GM12891 (cell line): Measurements from ENCODE around the gene S100A2.

ENCODE experiments used
- DNase-seq: peaks from one replicate; pipeline ENCODE4 v3.0.0; 2011; ENCODE audit warnings: low spot score; ENCODE audit not compliant: insufficient read length
- FAIRE-seq: peaks from 2 replicates; lab custom pipeline; 2011; peaks lifted over from hg19 to GRCh38; lab: Jason Lieb, UNC
- PAX5 ChIP-seq: IDR thresholded peaks from 2 replicates; pipeline ENCODE4 v1.6.1; 2011; ENCODE audit warnings: low read length, moderate library complexity, mild to moderate bottlenecking; ENCODE audit not compliant: insufficient read depth, severe bottlenecking
- POLR2A ChIP-seq: IDR thresholded peaks from 2 replicates; pipeline ENCODE4 v1.6.1; 2011; ENCODE audit warnings: low read depth, low read length, control low read depth
- POLR2AphosphoS5 ChIP-seq: IDR thresholded peaks from 2 replicates; pipeline ENCODE4 v1.6.1; 2011; ENCODE audit warnings: low read depth, low read length, control low read depth
- POU2F2 ChIP-seq: IDR thresholded peaks from 2 replicates; pipeline ENCODE4 v1.6.1; 2011; ENCODE audit warnings: low read depth, mild to moderate bottlenecking, control low read depth, low read length, moderate library complexity
- SPI1 ChIP-seq: IDR thresholded peaks from 2 replicates; pipeline ENCODE4 v1.6.1; 2011; ENCODE audit warnings: low read depth, low read length, control low read depth
- TAF1 ChIP-seq: IDR thresholded peaks from 2 replicates; pipeline ENCODE4 v1.6.1; 2011; ENCODE audit warnings: low read depth, low read length, control low read depth

The S100A2 gene

DNA sequence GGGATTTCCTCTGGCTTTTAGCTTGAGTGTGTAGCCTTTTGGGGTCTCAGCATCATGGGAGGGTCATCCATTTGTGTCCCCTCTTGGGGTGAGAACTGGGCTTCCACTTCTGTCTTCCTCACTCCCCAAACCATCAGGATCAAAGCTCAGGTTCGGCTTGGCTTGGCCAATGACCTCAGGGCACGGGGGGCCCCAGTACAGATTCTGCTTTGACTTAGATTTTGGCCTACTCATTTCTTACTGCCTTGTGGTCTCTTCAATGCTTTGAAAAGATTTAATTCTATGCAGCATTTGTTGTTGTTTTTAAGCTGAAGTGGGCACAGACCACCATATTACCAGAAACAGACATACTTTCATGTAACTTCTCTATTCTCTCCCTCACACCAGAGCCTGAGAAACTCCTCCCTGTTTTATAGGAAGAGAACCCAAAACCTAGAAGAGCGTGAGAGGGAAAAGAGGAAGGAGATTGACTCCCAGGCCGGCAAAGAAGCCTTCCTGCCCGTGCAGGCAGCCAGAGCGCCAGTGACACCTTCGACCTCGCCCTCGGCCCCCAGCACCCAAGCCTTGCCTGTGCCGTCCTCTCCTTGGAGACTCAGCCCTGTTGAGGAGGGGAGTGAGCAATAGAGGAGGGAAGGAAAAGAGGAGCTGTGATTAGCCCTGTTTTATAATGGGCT is 14.7 kb downstream of the S100A2 start:
- TF ChIP-seq PAX5: no peak
- no peak for TF ChIP-seq POLR2A
- TF ChIP-seq POU2F2: no peak
- TF ChIP-seq SPI1: no peak
- TF ChIP-seq TAF1: no peak
- no peak for TF ChIP-seq POLR2AphosphoS5
- DNase-seq (no peak), FAIRE-seq (no peak)

- TF ChIP-seq TAF1 (no peak), POLR2AphosphoS5 (no peak), POLR2A (no peak), POU2F2 (no peak), SPI1 (no peak), PAX5 (no peak)
- DNase-seq (no peak), FAIRE-seq (no peak)
These were observed 15.3 kb downstream of the S100A2 start for GRCh38 chr1:153550398-153550758.

DNA sequence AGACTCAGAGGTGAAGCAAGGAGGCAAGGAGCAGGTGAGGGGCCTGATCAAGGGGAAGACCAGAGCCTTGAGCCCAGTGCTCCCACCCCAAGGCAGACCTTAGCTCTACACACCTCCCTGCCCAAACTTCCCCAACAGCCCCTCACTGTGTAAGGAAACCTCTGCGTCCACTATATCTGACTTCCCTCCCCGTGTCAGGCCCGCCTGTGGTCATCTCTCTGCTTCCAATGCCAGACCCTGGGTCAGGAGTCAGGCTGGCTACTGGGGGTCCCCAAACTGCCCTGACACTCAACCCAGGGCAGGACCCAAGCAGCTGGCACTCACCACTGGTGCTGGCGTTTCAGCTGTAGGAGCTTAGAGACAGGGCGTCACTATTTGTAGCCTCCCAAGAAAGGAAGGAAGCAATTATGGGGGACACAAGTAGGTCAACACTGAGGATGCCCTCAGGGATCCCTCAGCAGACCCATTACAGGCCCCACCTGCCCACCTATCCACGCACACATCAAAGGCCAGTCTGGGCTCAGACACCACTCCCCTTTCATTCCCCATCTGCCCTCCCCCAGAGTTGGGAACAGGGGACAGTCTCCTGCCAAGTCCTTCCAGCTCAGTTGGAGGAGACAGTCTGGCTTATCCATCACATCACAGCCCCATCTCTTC is 15.8 kb downstream of the S100A2 start:
- FAIRE-seq: no peak
- DNase-seq: no peak
- TF ChIP-seq POLR2A: no peak
- TF ChIP-seq SPI1: no peak
- no peak for TF ChIP-seq PAX5
- no peak for TF ChIP-seq POLR2AphosphoS5
- TF ChIP-seq TAF1: no peak
- no peak for TF ChIP-seq POU2F2

- DNase-seq: no peak
- FAIRE-seq: no peak
- no peak for TF ChIP-seq POLR2A
- TF ChIP-seq POU2F2: no peak
- TF ChIP-seq POLR2AphosphoS5: no peak
- TF ChIP-seq TAF1: no peak
- no peak for TF ChIP-seq SPI1
- TF ChIP-seq PAX5: no peak
These were observed 16.6 kb downstream of the S100A2 start, which contains the start of gene S100A3 for GRCh38 chr1:153548722-153549688. TSS of gene S100A3 (minus strand) at chr1:153549258. CDS start at chr1:153548485, 773 bp downstream.

DNA sequence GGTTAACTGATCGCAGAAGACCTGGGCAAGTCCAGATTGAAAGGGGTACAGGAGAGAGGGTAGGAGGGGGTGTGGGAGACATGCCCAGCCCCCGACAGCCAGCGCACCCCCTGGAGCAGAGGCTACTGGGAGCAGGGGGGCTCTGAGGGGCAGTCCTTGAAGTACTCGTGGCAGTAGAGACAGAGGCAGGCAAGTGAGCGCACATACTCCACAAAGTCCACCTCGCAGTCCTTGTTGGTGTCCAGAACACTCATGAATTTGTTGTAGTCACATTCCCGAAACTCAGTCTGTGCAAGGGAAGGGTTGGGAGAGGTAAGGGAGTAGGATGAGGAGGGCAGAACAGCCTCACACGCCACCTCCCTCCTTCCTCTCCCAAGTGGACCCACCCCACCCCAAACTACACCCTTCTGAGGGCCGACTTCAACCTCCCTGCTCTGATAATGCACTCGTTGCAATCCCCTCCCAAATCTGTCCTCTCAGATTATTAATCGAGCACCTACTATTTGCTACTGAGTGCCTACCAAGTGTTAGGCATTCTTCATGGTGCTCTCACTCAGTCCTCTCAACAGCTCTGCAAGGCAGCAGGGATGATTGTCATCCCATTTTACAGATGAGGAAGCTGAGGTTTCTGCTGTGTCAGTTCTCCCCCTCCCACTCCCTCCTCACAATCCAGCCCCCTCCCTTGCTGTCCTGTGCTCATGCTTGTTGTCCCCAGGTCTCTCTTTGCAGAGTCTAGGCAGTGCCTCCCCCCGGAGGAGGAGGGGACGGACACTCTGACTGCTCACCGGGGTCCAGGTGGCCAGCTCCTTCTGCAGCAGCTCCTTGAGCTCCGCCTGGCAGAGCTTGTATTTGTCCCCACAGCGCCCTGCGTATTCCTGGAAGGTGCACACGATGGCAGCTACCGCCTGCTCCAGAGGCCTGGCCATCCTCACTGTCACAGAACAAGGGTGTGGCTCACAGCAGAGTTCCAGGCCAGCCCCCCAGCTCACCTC is 17.8 kb downstream of the S100A2 start:
- no peak for FAIRE-seq
- no peak for DNase-seq
- no peak for TF ChIP-seq SPI1
- TF ChIP-seq TAF1: no peak
- TF ChIP-seq POLR2A: no peak
- no peak for TF ChIP-seq POU2F2
- TF ChIP-seq POLR2AphosphoS5: no peak
- TF ChIP-seq PAX5: no peak

DNA sequence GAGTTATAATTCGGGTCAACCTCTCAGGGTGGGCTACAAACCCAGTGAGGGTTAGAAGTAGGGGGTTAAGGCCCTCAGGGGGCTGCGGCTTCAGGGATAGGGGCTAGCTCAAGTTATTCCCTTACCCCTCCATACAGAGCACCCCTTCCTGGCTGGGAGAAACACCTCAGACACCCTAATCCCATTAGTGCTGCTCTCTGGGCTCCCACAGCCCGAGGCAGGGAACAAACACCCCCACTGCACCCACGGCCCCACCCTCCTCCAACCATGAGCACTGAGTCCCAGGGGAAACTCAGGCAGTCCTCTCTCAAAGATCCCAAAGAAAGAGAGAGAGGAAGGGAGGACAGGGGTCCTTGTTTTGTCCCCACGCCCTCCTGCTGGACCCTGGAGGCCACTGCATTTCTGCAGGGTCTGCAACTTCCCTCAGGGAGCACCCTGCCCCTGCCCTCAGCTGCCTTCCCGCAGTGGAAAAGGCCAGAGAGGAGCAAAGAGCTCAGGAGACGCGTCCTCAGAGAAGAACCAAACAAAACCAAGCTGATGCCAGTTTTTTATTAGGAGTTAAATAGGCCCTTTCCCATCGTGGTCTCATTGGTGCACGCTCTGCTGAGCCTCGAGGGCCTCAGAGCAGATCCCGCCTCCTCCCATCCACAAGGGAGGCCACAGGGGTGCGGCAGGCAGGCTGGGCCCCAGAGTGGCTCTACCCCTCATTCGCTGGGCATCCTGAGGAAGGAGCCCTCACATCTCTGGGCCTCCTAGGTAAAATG is 18.7 kb downstream of the S100A2 start:
- no peak for FAIRE-seq
- no peak for DNase-seq
- no peak for TF ChIP-seq TAF1
- TF ChIP-seq POLR2A: no peak
- TF ChIP-seq PAX5: no peak
- no peak for TF ChIP-seq POU2F2
- TF ChIP-seq SPI1: no peak
- TF ChIP-seq POLR2AphosphoS5: no peak

DNA sequence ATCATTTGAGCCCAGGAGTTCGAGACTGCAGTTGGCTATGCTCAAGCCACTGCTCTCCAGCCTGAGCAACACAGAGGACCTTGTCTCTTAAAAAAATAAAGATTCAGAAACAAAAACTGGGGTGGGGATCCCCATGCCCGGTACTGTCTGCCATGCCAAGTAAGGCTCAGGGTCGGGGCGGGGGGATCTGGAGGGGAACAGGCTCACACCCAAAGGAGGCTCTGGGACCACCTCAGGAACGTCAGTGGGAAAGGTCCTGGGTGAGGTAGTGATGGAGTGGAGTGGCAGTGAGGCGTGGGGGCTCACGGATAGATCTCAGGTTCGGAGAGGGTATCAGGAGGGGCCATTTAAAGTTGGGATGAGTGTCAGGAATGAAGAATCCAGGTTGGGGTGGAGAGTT is 19.3 kb downstream of the S100A2 start:
- FAIRE-seq (no peak), DNase-seq (no peak)
- TF ChIP-seq POLR2AphosphoS5 (no peak), SPI1 (no peak)
